Inferior parietal cortex (tissue), 1 donor: ENCODE data around the gene TRPM4.

Experiments
- DNase-seq: peaks from one replicate; pipeline ENCODE4 v3.0.0-alpha.2; 2016; ENCODE audit errors: extremely low spot score

The TRPM4 gene

GRCh38 chr19:49231804-49232203 is 74.2 kb downstream of the TRPM4 start:
- DNase-seq, result no peak

- no peak for DNase-seq
Observed at GRCh38 chr19:49233163-49233562, 75.6 kb downstream of the TRPM4 start.

DNA sequence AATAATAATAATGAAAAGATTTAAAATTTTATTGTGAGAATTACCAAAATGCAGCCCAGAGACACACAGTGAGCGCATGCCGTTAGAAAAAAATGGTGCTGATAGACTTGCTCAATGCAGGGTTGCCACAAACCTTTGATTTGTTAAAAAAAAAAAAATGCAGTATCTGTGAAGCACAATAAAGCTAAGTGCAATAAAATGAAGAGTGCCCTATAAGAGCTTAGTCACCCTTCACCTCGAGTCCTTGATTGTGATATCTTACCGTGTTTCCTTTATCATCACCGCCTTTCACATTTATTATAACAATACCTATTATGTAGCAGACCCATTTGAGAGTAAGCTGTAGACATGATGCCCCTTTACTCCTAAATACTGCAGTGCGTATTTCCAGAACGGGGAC is 84.2 kb downstream of the TRPM4 start:
- DNase-seq, result no peak

DNA sequence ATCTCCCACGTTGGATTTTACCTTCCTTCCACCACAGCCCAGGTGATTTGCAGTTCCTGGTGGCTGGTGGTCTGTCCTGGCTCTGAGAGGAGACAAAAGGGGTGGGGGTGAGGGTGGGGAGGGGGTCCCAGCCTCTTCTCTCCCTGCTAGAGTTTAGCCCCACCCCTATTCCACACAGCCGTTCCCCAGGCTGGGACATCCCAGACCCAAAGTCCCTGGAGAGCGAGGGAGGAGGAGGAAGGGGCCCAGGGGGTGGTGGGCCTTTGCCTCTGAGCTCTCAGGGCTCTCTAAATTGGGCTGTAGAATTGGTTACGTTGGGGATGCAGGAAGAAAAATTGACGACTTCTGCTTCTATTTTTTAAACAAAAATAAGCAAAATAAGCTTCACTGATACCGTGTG is 85.5 kb downstream of the TRPM4 start:
- DNase-seq, result no peak

GRCh38 chr19:49243726-49244125 is 86.1 kb downstream of the TRPM4 start:
- no peak for DNase-seq

DNA sequence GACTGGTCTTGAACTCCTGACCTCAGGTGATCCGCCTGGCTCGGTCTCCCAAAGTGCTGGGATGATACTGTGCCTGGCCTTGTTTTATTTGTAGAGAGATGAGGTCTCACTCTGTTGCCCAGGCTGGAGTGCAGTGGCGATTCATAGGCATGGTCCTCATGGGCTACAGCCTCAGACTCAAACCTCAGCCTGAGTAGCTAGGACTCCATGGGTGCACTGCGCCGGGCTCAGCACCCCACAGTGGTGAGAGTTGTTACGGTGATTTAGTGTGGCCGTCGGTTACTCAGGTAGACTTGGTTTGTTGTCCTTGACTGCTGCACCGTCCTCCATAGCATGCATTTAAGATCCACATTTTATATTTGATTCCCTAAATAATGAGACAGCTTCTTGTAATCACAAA is 86.7 kb downstream of the TRPM4 start:
- no peak for DNase-seq

- DNase-seq, result no peak
Observed at GRCh38 chr19:49247676-49248075, 90.1 kb downstream of the TRPM4 start.

DNA sequence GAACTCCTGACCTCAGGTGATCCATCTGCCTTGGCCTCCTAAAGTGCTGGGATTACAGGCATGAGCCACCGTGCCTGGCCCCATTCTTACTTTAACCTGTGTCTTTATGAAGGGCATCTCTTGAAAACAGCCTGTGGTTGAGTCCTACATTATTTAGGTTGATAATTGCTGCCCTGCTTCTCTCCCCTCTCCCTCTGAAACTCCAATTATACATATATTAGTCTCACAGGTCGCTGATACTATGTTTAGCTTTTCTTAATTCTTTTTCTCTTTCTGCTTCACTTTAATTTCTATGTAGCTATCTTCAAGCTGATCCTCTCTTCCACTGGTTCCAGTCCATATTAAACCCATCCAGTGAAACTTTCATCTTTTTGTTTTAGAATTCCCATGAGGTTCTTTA is 92.3 kb downstream of the TRPM4 start:
- no peak for DNase-seq

- DNase-seq, result no peak
Observed at GRCh38 chr19:49255674-49256073, 98.1 kb downstream of the TRPM4 start.

DNA sequence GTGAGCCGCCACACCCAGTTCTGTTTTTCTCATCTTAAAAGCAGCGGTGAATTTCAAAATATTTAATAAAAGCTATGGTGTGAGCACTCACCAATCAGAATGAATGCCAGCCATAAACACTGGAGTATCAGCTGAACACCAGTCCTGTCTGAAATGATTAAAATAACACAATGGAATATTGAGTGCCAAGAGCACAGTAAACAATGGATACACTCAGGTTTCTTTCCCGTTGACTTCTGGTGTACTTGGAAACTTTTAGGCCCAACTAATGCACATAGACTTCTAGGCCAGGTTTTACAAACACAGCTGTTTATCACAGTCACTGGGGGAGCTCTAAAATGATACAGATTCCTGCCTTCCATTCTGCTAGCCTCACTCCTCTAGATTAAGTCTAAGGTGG is 99.1 kb downstream of the TRPM4 start:
- DNase-seq, result no peak
